NB4 (cell line): ENCODE measurements around the gene JMJD1C.
"Not testable (repeated sequence)": the region's sequence is repeated elsewhere in the genome, so short reads cannot be mapped to it uniquely, and the experiment has no call there.

ENCODE experiments used
- DNase-seq: peaks from one replicate; pipeline ENCODE4 v3.0.0; 2010; ENCODE audit warnings: low read depth
- H3K4me3 ChIP-seq: one replicate; pipeline ENCODE4 v1.5.1; 2011; ENCODE audit warnings: mild to moderate bottlenecking, low read depth, low read length, moderate library complexity
- MYC ChIP-seq: IDR thresholded peaks from 2 replicates; pipeline ENCODE4 v1.6.1; 2011; ENCODE audit warnings: low read depth, low read length
- POLR2A ChIP-seq: IDR thresholded peaks from 2 replicates; pipeline ENCODE4 v1.6.1; 2011; ENCODE audit warnings: mild to moderate bottlenecking; ENCODE audit not compliant: insufficient read length; ENCODE audit errors: extremely low read depth
- TF ChIP-seq, protein P1 (sequence below): IDR thresholded peaks from one replicate; pipeline ENCODE4 v1.5.1; 2012; ENCODE audit warnings: low read depth, low read length
- TF ChIP-seq, protein P2 (sequence below): IDR thresholded peaks from 2 replicates; pipeline ENCODE4 v1.6.1; 2011; ENCODE audit warnings: low read depth, low read length

The JMJD1C gene

DNA sequence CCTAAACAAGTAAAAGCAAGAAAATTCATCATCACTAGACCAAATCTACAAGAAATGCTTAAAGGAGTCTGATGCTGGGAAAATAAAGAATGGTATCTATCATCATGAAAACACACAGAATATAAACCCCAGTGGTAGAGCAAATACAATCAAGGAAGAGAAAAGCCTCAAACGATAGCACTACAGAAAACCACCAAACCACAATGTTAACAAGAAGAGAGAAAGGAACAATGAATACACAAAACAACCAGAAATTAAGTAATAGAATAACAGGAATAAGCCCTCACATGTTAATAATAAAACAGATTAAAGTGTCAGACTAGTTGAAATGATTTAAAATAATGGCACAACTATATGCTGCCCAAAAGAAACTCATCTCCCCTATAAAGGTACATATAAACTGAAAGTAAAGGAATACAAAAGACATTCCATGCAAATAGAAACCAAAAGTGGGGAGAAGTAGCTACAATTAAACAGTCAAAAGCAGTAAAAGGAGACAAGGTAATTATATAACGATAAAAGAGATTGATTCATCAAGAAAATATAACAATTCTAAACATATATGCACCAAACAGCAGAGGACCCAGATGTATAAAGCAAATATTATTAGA lies 77.3 kb downstream of the JMJD1C start:
- TF ChIP-seq POLR2A (no peak), MYC (no peak)
- TF ChIP-seq, protein P1, sequence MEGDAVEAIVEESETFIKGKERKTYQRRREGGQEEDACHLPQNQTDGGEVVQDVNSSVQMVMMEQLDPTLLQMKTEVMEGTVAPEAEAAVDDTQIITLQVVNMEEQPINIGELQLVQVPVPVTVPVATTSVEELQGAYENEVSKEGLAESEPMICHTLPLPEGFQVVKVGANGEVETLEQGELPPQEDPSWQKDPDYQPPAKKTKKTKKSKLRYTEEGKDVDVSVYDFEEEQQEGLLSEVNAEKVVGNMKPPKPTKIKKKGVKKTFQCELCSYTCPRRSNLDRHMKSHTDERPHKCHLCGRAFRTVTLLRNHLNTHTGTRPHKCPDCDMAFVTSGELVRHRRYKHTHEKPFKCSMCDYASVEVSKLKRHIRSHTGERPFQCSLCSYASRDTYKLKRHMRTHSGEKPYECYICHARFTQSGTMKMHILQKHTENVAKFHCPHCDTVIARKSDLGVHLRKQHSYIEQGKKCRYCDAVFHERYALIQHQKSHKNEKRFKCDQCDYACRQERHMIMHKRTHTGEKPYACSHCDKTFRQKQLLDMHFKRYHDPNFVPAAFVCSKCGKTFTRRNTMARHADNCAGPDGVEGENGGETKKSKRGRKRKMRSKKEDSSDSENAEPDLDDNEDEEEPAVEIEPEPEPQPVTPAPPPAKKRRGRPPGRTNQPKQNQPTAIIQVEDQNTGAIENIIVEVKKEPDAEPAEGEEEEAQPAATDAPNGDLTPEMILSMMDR = no peak
- TF ChIP-seq, protein P2, sequence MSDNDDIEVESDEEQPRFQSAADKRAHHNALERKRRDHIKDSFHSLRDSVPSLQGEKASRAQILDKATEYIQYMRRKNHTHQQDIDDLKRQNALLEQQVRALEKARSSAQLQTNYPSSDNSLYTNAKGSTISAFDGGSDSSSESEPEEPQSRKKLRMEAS = no peak
- no peak overlapping the region for H3K4me3 ChIP-seq
- DNase-seq = peak; percentile 34

DNA sequence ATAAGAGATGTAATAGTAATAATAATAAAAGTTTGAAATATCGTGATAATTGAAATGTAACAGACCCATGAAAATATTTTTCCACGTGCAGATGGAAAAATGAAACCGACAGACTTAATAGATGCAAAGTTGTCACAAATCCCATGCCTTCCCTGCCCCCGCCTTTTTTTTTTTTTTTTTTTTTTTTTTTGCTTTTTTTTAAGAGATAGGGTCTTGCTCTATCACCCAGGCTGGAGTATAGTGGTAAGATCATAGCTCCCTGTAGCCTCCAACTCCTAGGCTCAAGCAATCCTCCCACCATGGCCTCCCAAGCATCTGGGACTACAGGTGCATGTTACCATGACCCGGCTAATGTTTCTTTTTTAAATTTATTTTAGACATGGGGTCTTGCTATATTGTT lies 80.5 kb downstream of the JMJD1C start:
- TF ChIP-seq MYC = no peak
- TF ChIP-seq, protein P2 = no peak
- TF ChIP-seq, protein P1 = no peak
- no peak overlapping the region for H3K4me3 ChIP-seq
- no peak for DNase-seq

DNA sequence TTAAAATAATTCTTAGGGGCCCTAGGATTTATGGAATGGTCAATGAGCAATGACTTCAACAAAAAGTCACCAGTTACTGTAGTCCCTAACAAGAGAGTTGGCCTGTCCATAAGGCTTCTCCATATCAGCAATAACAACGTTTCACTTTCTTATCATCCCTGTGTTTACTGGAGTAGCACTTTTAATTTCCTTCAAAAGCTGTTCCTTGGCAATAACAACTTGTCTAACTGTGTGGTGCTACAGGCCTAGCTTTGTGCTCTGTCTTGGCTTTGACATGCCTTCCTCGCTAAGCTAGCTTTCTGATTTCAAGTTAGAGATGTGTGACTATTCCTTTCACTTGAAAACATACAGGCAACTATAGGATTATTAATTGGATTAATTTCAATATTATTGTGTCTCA lies 81.1 kb downstream of the JMJD1C start:
- DNase-seq = no peak
- TF ChIP-seq POLR2A (no peak), MYC (no peak)
- TF ChIP-seq, protein P1 = no peak
- TF ChIP-seq, protein P2 = no peak
- no peak overlapping the region for H3K4me3 ChIP-seq

DNA sequence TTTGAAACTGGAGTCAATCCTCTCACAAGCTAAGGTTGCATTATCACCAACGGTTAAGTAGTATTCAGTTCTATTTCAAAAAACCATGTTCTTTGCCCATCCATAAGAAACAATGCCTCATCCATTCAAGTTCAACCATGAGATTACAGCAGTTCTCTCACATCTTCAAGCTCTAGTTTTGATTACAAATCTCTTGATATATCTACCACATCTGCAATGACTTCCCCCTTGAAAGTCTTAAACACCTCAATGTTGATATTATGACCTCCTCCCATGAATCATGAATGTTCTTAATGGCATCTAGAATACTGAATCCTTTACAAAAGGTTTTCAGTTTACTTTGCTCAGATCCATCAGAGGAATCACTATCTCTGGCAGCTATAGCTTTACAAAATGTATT lies 81.8 kb downstream of the JMJD1C start:
- TF ChIP-seq POLR2A (no peak), MYC (no peak)
- TF ChIP-seq, protein P2 = no peak
- TF ChIP-seq, protein P1 = no peak
- DNase-seq = no peak
- H3K4me3 ChIP-seq = no peak overlapping the region

DNA sequence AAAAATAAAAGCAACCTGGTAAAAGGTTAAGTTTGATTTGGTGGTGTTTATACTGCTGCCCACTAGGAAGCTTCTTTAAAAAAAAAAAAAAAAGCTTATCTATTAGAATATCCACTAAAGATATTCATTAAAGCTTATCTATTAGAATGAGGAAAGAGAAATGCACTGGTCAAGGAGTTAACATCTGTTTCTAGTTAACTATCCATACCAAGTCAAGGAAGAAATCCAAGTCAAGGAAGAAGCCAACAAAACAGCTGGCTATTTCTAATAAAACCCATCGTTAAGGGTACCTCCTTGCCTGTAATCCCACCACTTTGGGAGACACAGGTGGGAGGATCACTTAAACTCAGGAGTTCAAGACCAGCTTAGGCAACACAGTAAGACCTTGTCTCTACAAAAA lies 82.6 kb downstream of the JMJD1C start:
- H3K4me3 ChIP-seq = no peak overlapping the region
- TF ChIP-seq, protein P2 = no peak
- TF ChIP-seq, protein P1 = no peak
- TF ChIP-seq POLR2A (no peak), MYC (no peak)
- DNase-seq = no peak

DNA sequence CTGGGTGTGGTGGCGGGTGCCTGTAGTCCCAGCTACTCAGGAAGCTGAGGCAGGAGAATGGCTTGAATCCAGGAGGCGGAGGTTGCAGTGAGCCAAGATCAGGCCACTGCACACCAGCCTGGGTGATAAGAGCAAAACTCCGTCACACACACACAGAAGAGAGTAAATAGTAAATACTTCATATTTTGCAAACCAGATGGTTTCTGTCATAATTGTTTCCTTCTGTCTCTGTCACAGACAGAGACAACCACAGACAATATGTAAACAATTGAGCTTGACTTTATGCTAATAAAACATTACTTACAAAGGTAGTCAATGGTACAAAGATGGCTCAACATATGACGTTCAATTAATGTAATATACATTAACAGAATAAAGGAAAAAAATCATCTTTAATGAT lies 83.7 kb downstream of the JMJD1C start:
- TF ChIP-seq, protein P1 = no peak
- no peak for TF ChIP-seq POLR2A
- TF ChIP-seq, protein P2 = no peak
- TF ChIP-seq MYC = no peak
- H3K4me3 ChIP-seq = no peak overlapping the region
- DNase-seq = no peak

DNA sequence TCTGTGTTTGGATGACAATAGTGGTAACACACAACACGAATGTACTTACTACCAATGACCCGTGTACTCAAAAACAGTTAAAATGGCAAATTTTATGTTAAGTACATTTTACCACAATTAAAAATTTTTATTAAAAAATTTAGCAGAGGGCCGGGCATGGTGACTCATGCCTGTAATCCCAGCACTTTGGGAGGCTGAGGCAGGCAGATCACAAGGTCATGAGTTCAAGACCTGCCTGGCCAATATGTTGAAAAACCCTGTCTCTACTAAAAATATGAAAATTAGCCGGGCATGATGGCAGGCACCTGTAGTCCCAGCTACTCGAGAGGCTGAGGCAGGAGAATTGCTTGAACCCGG lies 88.5 kb downstream of the JMJD1C start:
- H3K4me3 ChIP-seq, DNase-seq: not testable (repeated sequence)
